K562 (cell line): ENCODE results near the gene MACROD2. TPM values are rescaled to one million over a fixed set of nuclear protein-coding genes. Genes with fewer than 3 reads are reported as not detected.

ENCODE experiments used
- ATAC-seq: fragments of 200-7000 bp; cut with Tn5 transposase; 3 replicates; pipeline ENCODE4 v1.9.1; 2020; ENCODE audit warnings: moderate library complexity
- BruUV-seq: library from RNA; stranded (reverse); fragments of 400-500 nt; replicated peaks from 2 replicates; lab custom pipeline; 2021; lab: Mats Ljungman, UMichigan
- CTCF ChIA-PET: fragments of 300-600 bp; formaldehyde crosslinking; extraction: SDS; loops from one replicate; lab custom pipeline; 2021; ENCODE audit warnings: low intra/inter-chr PET ratio; lab: Yijun Ruan, JAX
- POLR2A ChIA-PET: fragments of 300-600, 350-650 bp; sonication (Branson Sonifier 250); formaldehyde crosslinking; extraction: SDS; loops from one replicate; lab custom pipeline; 2021; ENCODE audit warnings: antibody characterized with exemption, inconsistent platforms; lab: Yijun Ruan, JAX
- DNase-seq, 4 experiments: peaks; one replicate each; pipeline versions ENCODE4 v3.0.0 to v3.0.0-alpha.2; 2011 to 2018; ENCODE audit warnings: low spot score in 3 of 4, mixed read lengths in 3 of 4; ENCODE audit errors: extremely low read depth in 1 of 4
- FAIRE-seq: peaks from 2 replicates; lab custom pipeline; 2011; peaks lifted over from hg19 to GRCh38; lab: Jason Lieb, UNC
- H2AFZ ChIP-seq: 2 replicates; pipeline ENCODE4 v1.6.0; 2011; ENCODE audit warnings: low read depth, low read length, control low read depth, inconsistent platforms
- H3K27ac ChIP-seq: fragments of 200-600 bp; 3 replicates; pipeline ENCODE4 v1.8.0; 2011; ENCODE audit warnings: low read depth, mild to moderate bottlenecking, control low read depth, inconsistent platforms, low read length, moderate library complexity, mixed read lengths; ENCODE audit errors: extremely low read depth
- H3K27me3 ChIP-seq, 2 experiments: fragments of 300-600 bp in 1 of 2; 2 replicates in 1 of 2; 3 replicates in 1 of 2; pipeline versions ENCODE4 v1.6.0 to v1.8.0; 2011; ENCODE audit warnings: inconsistent platforms in 2 of 2, low read length in 2 of 2, mild to moderate bottlenecking in 1 of 2, mixed read lengths in 1 of 2, moderate library complexity in 1 of 2; ENCODE audit not compliant: control insufficient read depth in 2 of 2, insufficient read depth in 2 of 2
- H3K36me3 ChIP-seq: fragments of 300-600 bp; 3 replicates; pipeline ENCODE4 v1.8.0; 2011; ENCODE audit warnings: mild to moderate bottlenecking, low read length, inconsistent platforms; ENCODE audit not compliant: control insufficient read depth, insufficient read depth
- H3K4me1 ChIP-seq, 2 experiments: fragments of 200-600 bp in 1 of 2; replicated peaks in 1 of 2; 2 replicates in 1 of 2; 3 replicates in 1 of 2; pipeline versions ENCODE4 v1.5.1 to v1.8.0; 2011; ENCODE audit warnings: inconsistent platforms in 2 of 2, low read length in 2 of 2, mild to moderate bottlenecking in 1 of 2, mixed read lengths in 1 of 2, moderate library complexity in 1 of 2; ENCODE audit not compliant: control insufficient read depth in 2 of 2, insufficient read depth in 2 of 2
- H3K4me2 ChIP-seq: 2 replicates; pipeline ENCODE4 v1.6.1; 2011; ENCODE audit warnings: low read length, control low read depth, inconsistent platforms, mixed read lengths; ENCODE audit not compliant: insufficient read depth
- H3K4me3 ChIP-seq: fragments of 200-600 bp; sonication (generic), shearing (Covaris generic); 2 replicates; pipeline ENCODE4 v1.5.1; 2016; ENCODE audit warnings: control low read depth, inconsistent platforms
- H3K79me2 ChIP-seq: fragments of 200-600 bp; 3 replicates; pipeline ENCODE4 v1.8.0; 2011; ENCODE audit warnings: low read length, inconsistent platforms; ENCODE audit not compliant: control insufficient read depth, insufficient read depth
- H3K9ac ChIP-seq, 2 experiments: 2 replicates each; pipeline versions ENCODE4 v1.6.0 to v1.6.1; 2011; ENCODE audit warnings: low read depth in 2 of 2, low read length in 2 of 2, control low read depth in 1 of 2, inconsistent platforms in 1 of 2, mild to moderate bottlenecking in 1 of 2, mixed read lengths in 1 of 2; ENCODE audit not compliant: insufficient read depth in 1 of 2
- H3K9me1 ChIP-seq: one replicate; pipeline ENCODE4 v1.6.0; 2011; ENCODE audit warnings: inconsistent platforms, mild to moderate bottlenecking, low read length, moderate library complexity; ENCODE audit not compliant: control insufficient read depth, insufficient read depth
- H3K9me3 ChIP-seq: replicated peaks from 2 replicates; pipeline ENCODE4 v1.5.1; 2011; ENCODE audit warnings: low read depth, low read length, inconsistent platforms; ENCODE audit not compliant: control insufficient read depth, insufficient read depth
- H4K20me1 ChIP-seq: replicated peaks from 2 replicates; pipeline ENCODE4 v1.6.1; 2011; ENCODE audit warnings: low read length, inconsistent platforms, mixed read lengths; ENCODE audit not compliant: control insufficient read depth, insufficient read depth
- CREBBP ChIP-seq: IDR thresholded peaks from one replicate; pipeline ENCODE4 v1.6.1; 2012; ENCODE audit warnings: low read depth, mild to moderate bottlenecking, control low read depth, inconsistent platforms, low read length
- FOXK1 ChIP-seq: sonication (generic); formaldehyde crosslinking; IDR thresholded peaks from 2 replicates; pipeline ENCODE4 v1.8.0; 2022; ENCODE audit warnings: missing genetic modification reagents, mild to moderate bottlenecking, borderline replicate concordance
- HMG20B ChIP-seq: fragments of 250-450 bp; sonication (Bioruptor Pico); IDR thresholded peaks from 2 replicates; pipeline ENCODE4 v1.5.0; 2021; ENCODE audit warnings: mild to moderate bottlenecking
- HMGN3 ChIP-seq: IDR thresholded peaks from 2 replicates; pipeline ENCODE4 v1.6.1; 2011; ENCODE audit warnings: borderline replicate concordance, low read depth, mild to moderate bottlenecking, mixed read lengths, low read length; ENCODE audit not compliant: insufficient read length; ENCODE audit errors: extremely low read depth
- L3MBTL2 ChIP-seq: fragments of 450-650 bp; IDR thresholded peaks from 2 replicates; pipeline ENCODE4 v1.6.1; 2016; ENCODE audit warnings: mild to moderate bottlenecking, moderate library complexity
- MAZ ChIP-seq, 2 experiments: fragments of 450-650 bp in 1 of 2; sonication (generic) in 1 of 2; formaldehyde crosslinking; IDR thresholded peaks in 1 of 2; conservative IDR thresholded peaks in 1 of 2; 2 replicates each; pipeline versions ENCODE4 v1.4.0 to v1.5.0; 2020; ENCODE audit warnings: mild to moderate bottlenecking in 1 of 2, missing genetic modification reagents in 1 of 2
- MCM2 ChIP-seq: fragments of 450-650 bp; IDR thresholded peaks from 2 replicates; pipeline ENCODE4 v1.6.1; 2017; ENCODE audit warnings: low read depth, mild to moderate bottlenecking
- PML ChIP-seq: IDR thresholded peaks from 2 replicates; pipeline ENCODE4 v1.6.1; 2012; ENCODE audit warnings: low read length, inconsistent platforms
- PTTG1 ChIP-seq: fragments of 450-650 bp; IDR thresholded peaks from 2 replicates; pipeline ENCODE4 v1.6.1; 2016; ENCODE audit warnings: low read depth, mild to moderate bottlenecking, missing genetic modification characterization, missing compliant biosample characterization
- RAD51 ChIP-seq: fragments of 450-650 bp; IDR thresholded peaks from 2 replicates; pipeline ENCODE4 v1.7.1; 2016; ENCODE audit warnings: low read depth, mild to moderate bottlenecking, borderline replicate concordance
- TEAD4 ChIP-seq, 2 experiments: sonication (generic) in 1 of 2; formaldehyde crosslinking in 1 of 2; IDR thresholded peaks; 2 replicates each; pipeline versions ENCODE4 v1.6.1 to v1.8.0; 2012 to 2022; ENCODE audit warnings: borderline replicate concordance in 1 of 2, inconsistent platforms in 1 of 2, low read length in 1 of 2, mild to moderate bottlenecking in 1 of 2, missing genetic modification reagents in 1 of 2
- ZNF140 ChIP-seq: fragments of 250-450 bp; sonication (Bioruptor Pico); IDR thresholded peaks from 2 replicates; pipeline ENCODE4 v1.8.0; 2021; ENCODE audit warnings: moderate library complexity, mild to moderate bottlenecking, inconsistent platforms
- ZNF75A ChIP-seq: fragments of 450-650 bp; formaldehyde crosslinking; IDR thresholded peaks from 2 replicates; pipeline ENCODE4 v1.4.0; 2020; ENCODE audit warnings: mild to moderate bottlenecking
- whole genome bisulfite sequencing: fragments of 100-300 bp; shearing (Covaris generic); methylation state at CpG from one replicate; pipeline ENCODE4 v1.1.6; 2016; ENCODE audit warnings: low coverage, mixed read lengths; ENCODE audit not compliant: insufficient coverage; ENCODE audit errors: missing lambda C conversion rate; 5-methylcytosine and 5-hydroxymethylcytosine counted together
- in situ Hi-C: fragments of 300-500 bp; cut with MboI; formaldehyde crosslinking; loops from 4 replicates; pipeline ENCODE4 v1.15.0; 2018; ENCODE audit warnings: inconsistent platforms, mixed read lengths
- intact Hi-C: fragments of 100-400 bp; cut with micrococcal nuclease; formaldehyde crosslinking; loops from 2 replicates; pipeline ENCODE4 v1.14.2; 2022
- polyA plus RNA-seq, 8 experiments: library from polyadenylated mRNA; depleted of rRNA in 4 of 8; stranded (reverse) in 5 of 8; unstranded in 3 of 8; fragments of >200 nt; fragmentation: Nextera tagmentation in 2 of 8; fragmentation: Illumina TruSeq in 1 of 8; extraction: Ambion mirVana in 2 of 8; extraction: Trizol in 1 of 8; gene quantifications; 2 replicates each; pipeline versions ENCODE4 v1.2.1 to v1.2.3, GENCODE V29; 2011 to 2014; ENCODE audit warnings: inconsistent platforms in 1 of 8, missing spikeins in 1 of 8
- total RNA-seq, 7 experiments: library from RNA; depleted of rRNA in 6 of 7; stranded (reverse); fragments of >200 nt in 6 of 7; fragmentation: Illumina TruSeq in 2 of 7; extraction: Trizol in 2 of 7; gene quantifications; 2 replicates each; pipeline versions ENCODE4 v1.2.1 to v1.2.3, GENCODE V29; 2011 to 2021; ENCODE audit warnings: low replicate concordance in 1 of 7
- TF ChIP-seq, protein P1 (sequence below): sonication (generic); formaldehyde crosslinking; IDR thresholded peaks from 2 replicates; pipeline ENCODE4 v1.8.1; 2022; ENCODE audit warnings: missing genetic modification reagents
- TF ChIP-seq, protein P2 (sequence below): sonication (generic); formaldehyde crosslinking; IDR thresholded peaks from 2 replicates; pipeline ENCODE4 v1.9.0; 2022; ENCODE audit warnings: mild to moderate bottlenecking, missing genetic modification reagents

Gene MACROD2
- total and polyA plus RNA-seq, 9 of the 15 experiments (the other 6 are each of a cell fraction or from before 2014, with no cell fraction given), result not detected

DNA sequence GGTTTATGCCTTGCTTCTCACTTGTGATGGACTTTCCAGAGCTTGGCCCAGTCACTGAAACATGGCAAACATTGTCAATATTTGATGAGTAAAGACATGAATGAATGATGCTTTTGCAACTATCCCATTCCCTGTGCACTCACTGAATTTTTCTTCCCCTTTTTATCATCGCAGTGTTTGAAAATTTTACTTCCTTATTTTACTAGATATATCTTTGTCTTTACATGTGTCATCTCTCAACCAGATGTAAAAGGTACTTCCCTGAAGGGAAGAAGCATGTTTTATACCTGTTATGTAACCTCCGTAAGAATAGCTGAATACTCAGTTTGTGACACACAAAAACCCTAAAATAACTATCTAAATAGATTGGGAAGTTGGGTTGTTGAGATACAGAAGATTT lies 886.8 kb downstream of the MACROD2 start:
- H3K79me2 ChIP-seq, result no peaks in the 10 kb centered on the region
- no peak for TF ChIP-seq PTTG1 (tag)
- no peak for TF ChIP-seq RAD51
- TF ChIP-seq ZNF75A (CRISPR knock-in tag), result no peak
- no peak overlapping the region for H2AFZ ChIP-seq
- no peaks in the 10 kb centered on the region for H4K20me1 ChIP-seq
- POLR2A ChIA-PET, result no interaction called here
- no TSS peak for BruUV-seq
- H3K36me3 ChIP-seq, result no peaks in the 10 kb centered on the region
- no peaks in the 10 kb centered on the region for H3K4me1 ChIP-seq
- FAIRE-seq (no peak), ATAC-seq (no peak), DNase-seq (no peak)
- H3K9ac ChIP-seq, result no peak overlapping the region
- in situ Hi-C loops, result no loop called here
- CTCF ChIA-PET, result no interaction called here
- no peaks in the 10 kb centered on the region for H3K9me3 ChIP-seq
- H3K27ac ChIP-seq, result no peak overlapping the region
- intact Hi-C loops, result no loop called here
- no peaks in the 10 kb centered on the region for H3K27me3 ChIP-seq
- H3K4me3 ChIP-seq, result no peak overlapping the region
- H3K9me1 ChIP-seq, result no peaks in the 10 kb centered on the region
- no peak overlapping the region for H3K4me2 ChIP-seq
- 0% methylated on average over 2 of the region's 2 CpGs for WGBS

DNA sequence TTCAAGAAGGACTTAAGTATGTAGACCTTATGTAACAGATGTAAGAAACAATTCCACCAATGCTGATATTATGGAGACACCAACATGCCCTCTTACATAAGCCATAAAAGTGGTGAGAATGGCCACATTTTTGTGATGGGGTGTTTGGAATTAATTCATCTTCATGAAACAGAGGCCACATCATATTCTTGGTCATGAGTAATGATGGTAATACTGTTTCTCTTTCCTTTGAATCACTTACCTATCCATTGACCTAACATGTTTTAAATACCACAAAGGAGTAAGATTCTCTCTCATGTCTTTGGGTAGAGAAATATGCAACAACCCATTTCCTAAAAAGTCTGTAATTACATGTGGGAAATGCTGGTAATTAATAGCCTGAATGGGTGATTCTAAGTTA lies 887.5 kb downstream of the MACROD2 start:
- POLR2A ChIA-PET, result no interaction called here
- FAIRE-seq (no peak), ATAC-seq (no peak), DNase-seq (no peak)
- Histone ChIP-seq H3K4me1 (no peaks in the 10 kb centered on the region), H3K4me2 (no peak overlapping the region), H3K9me1 (no peaks in the 10 kb centered on the region), H3K9ac (no peak overlapping the region), H3K4me3 (no peak overlapping the region), H2AFZ (no peak overlapping the region), H3K36me3 (no peaks in the 10 kb centered on the region), H3K27me3 (no peaks in the 10 kb centered on the region), H3K9me3 (no peaks in the 10 kb centered on the region), H3K79me2 (no peaks in the 10 kb centered on the region), H3K27ac (no peak overlapping the region), H4K20me1 (no peaks in the 10 kb centered on the region)
- intact Hi-C loops, result no loop called here
- BruUV-seq, result no TSS peak
- in situ Hi-C loops, result no loop called here
- CTCF ChIA-PET, result no interaction called here
- TF ChIP-seq ZNF140 (CRISPR knock-in tag) (no peak), FOXK1 (no peak), MCM2 (no peak), L3MBTL2 (no peak), PML (no peak), MAZ (CRISPR knock-in tag; conservative IDR thresholded peaks at IDR 0.05 in 1 of 2, IDR thresholded peaks at IDR 0.05 in 1 of 2) (no peak), TEAD4 (IDR thresholded peaks at IDR 0.05; ENCODE audit: low read length) (no peak), TEAD4 (CRISPR knock-in tag; IDR thresholded peaks at IDR 0.05; ENCODE audit: borderline replicate concordance) (no peak), HMG20B (CRISPR knock-in tag) (no peak), HMGN3 (no peak), CREBBP (no peak)
- TF ChIP-seq, protein P1, sequence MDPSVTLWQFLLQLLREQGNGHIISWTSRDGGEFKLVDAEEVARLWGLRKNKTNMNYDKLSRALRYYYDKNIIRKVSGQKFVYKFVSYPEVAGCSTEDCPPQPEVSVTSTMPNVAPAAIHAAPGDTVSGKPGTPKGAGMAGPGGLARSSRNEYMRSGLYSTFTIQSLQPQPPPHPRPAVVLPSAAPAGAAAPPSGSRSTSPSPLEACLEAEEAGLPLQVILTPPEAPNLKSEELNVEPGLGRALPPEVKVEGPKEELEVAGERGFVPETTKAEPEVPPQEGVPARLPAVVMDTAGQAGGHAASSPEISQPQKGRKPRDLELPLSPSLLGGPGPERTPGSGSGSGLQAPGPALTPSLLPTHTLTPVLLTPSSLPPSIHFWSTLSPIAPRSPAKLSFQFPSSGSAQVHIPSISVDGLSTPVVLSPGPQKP (CRISPR knock-in tag), result no peak
- TF ChIP-seq, protein P2, sequence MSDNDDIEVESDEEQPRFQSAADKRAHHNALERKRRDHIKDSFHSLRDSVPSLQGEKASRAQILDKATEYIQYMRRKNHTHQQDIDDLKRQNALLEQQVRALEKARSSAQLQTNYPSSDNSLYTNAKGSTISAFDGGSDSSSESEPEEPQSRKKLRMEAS (CRISPR knock-in tag), result no peak
